GM10266 (cell line): ENCODE measurements around the gene FAM149A.

Experiments used
- DNase-seq: peaks from one replicate; pipeline ENCODE4 v3.0.0; 2012; ENCODE audit errors: extremely low spot score
- TF ChIP-seq, protein P1 (sequence below): IDR thresholded peaks from 2 replicates; pipeline ENCODE4 v1.5.1; 2012; ENCODE audit warnings: mild to moderate bottlenecking, low read depth; ENCODE audit not compliant: control insufficient read depth, insufficient read depth; ENCODE audit errors: missing control alignments

FAM149A gene

DNA sequence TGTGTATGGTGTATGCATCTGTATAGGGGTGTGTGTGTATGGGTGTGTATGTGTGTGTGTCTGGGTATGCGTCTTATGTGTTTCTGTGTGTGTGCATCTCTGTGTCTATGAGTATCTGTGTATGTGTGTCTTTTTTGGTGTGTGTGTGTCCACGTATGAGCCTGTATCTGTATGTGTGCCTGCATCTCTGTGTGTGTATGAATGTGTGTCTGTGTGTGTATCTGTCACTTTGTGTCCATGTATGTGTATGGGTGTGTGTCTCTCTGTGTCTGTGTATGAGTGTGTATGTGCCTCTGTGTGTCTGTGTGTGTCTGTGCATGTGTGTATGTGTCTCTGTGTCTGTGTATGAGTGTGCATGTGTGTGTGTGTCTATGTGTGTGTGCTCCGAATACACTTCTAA is 24.3 kb downstream of the FAM149A start:
- no peak for DNase-seq
- TF ChIP-seq, protein P1, sequence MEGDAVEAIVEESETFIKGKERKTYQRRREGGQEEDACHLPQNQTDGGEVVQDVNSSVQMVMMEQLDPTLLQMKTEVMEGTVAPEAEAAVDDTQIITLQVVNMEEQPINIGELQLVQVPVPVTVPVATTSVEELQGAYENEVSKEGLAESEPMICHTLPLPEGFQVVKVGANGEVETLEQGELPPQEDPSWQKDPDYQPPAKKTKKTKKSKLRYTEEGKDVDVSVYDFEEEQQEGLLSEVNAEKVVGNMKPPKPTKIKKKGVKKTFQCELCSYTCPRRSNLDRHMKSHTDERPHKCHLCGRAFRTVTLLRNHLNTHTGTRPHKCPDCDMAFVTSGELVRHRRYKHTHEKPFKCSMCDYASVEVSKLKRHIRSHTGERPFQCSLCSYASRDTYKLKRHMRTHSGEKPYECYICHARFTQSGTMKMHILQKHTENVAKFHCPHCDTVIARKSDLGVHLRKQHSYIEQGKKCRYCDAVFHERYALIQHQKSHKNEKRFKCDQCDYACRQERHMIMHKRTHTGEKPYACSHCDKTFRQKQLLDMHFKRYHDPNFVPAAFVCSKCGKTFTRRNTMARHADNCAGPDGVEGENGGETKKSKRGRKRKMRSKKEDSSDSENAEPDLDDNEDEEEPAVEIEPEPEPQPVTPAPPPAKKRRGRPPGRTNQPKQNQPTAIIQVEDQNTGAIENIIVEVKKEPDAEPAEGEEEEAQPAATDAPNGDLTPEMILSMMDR: no peak

GRCh38 chr4:186131935-186132334 is 27.4 kb downstream of the FAM149A start:
- TF ChIP-seq, protein P1: no peak
- DNase-seq: no peak

- TF ChIP-seq, protein P1: peak; percentile 16
- no peak for DNase-seq
These were observed 28.2 kb downstream of the FAM149A start for GRCh38 chr4:186132577-186133242.

DNA sequence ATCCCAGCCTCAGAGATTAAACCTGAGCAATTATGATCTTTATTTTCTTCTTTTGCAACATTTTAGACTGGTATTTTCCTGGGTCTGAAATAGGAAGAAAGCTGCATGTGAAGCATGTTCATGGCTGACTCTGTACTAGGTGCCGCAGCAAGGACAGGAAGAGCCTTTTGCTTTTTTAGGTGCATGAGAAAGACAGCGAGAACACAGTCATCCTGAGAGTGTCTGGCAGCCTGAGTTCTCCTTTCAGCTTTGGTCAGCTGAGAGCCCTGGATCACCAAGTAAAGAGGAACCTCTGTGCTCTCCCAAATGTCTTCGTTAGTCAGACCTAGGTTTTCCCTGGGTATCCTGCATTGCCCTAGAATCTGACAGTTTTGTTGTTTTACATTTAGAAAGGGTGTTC is 29.8 kb downstream of the FAM149A start:
- DNase-seq: peak; percentile 75
- TF ChIP-seq, protein P1: no peak

DNA sequence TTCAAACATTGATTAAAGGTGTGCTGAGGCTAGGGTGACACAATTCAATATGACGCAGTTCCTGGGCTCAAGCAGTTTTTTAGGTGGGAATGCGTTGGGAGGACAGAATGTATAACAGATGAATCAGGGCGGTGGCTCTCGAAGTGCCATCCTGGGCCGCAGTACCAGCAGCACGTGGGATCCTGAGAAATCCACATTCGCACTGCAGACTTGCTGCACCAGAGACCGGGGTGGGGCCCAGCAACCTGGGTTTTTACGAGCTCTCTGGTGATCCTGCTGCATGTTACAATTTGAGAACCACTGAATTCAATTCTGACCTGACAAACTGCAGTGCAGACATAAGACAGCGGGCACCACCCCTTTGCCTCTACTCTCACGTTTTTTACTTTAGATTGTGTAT is 30.4 kb downstream of the FAM149A start:
- TF ChIP-seq, protein P1: no peak
- DNase-seq: no peak

DNA sequence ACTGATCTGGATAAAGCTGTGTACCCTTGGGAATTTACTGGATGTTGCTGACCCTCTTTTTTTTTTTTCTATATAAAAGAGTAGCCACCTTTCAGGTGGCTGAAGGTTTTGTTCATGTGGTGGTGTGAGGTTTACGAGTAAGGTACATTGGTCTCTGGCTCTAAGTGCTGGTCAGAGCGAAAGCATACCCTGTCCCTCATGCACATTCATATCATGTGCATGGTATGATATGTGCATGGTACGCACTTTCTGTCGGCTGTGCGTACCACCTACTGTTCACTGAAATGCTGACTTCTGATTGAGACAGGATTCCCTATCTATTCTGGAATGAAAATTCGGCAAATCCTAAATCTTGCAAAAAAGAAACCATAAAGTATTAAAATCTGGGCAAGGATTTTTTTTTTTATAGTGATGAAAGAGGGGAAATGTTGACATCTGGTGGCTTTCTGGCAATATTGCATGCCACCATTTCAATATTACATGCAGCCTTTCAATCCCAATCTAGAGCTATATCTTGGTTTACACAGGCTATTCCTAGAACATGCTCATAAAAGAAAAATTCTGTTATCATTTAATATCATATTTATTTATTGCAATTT is 32.8 kb downstream of the FAM149A start:
- peak; percentile 30 for DNase-seq
- TF ChIP-seq, protein P1: peak; percentile 64

GRCh38 chr4:186144198-186144945 is 39.9 kb downstream of the FAM149A start:
- TF ChIP-seq, protein P1: no peak
- peak; percentile 39 for DNase-seq
